Cardiac septum (tissue), 1 donor: ENCODE results near the gene PTPN4. TPM values are rescaled to one million over a fixed set of nuclear protein-coding genes. Genes with fewer than 3 reads are reported as not detected.

Experiments
- DNase-seq: peaks from one replicate; pipeline ENCODE4 v3.0.0-alpha.2; 2020; ENCODE audit warnings: low spot score
- intact Hi-C: fragments of 100-400 bp; cut with DNase I; formaldehyde crosslinking; loops from one replicate; pipeline ENCODE4 v1.14.0; 2022
- long read RNA-seq: library from polyadenylated mRNA; unstranded; transcript quantifications from one replicate; pipeline ENCODE4 v2.0.0, GENCODE V29; 2021
- total RNA-seq: library from RNA; stranded (reverse); fragmentation: NEBNext Ultra II Directional; extraction: Animal tissue kit (Norgen Biotek cat#: 25700); gene quantifications from one replicate; pipeline ENCODE4 v1.2.1, GENCODE V29; 2021
- donor health status: DM: no; HTN: no; CAD: no.

PTPN4 gene
- total RNA-seq = 35.7 TPM
- long read RNA-seq, full-length matches to known transcripts = 4 of 16 reads
- long read RNA-seq, partial matches to known transcripts = 3 of 16 reads
- long read RNA-seq, other reads (novel, unspliced or antisense) = 9 of 16 reads

GRCh38 chr2:119759451-119760236, at the start of gene PTPN4:
Gene PTPN4 (plus strand): TSS chr2:119759922. CDS start chr2:119809854, 49,932 bp downstream.
- intact Hi-C loops = loop anchor here (5.0 kb wide), 2 partner anchors 253 to 413 kb away; partner anchors contain the start of gene EPB41L5
- peak; percentile 97 for DNase-seq

- peak; percentile 9 for DNase-seq
- intact Hi-C loops = no loop called here
Measured at GRCh38 chr2:119710281-119710680, 49.4 kb upstream of the PTPN4 start.

GRCh38 chr2:119711352-119711751, 48.4 kb upstream of the PTPN4 start:
- intact Hi-C loops = no loop called here

GRCh38 chr2:119712571-119712970, 47.2 kb upstream of the PTPN4 start:
- intact Hi-C loops = no loop called here
- no peak for DNase-seq

More at GRCh38 chr2:119711352-119711751, 48.4 kb upstream of the PTPN4 start:
- peak; percentile 46 for DNase-seq

GRCh38 chr2:119713819-119714490, 45.8 kb upstream of the PTPN4 start:
- DNase-seq = peak; percentile 72
- intact Hi-C loops = no loop called here

- peak; percentile 67 for DNase-seq
- intact Hi-C loops = no loop called here
Measured at GRCh38 chr2:119715409-119716283, 44.1 kb upstream of the PTPN4 start.

- DNase-seq = peak; percentile 12
- intact Hi-C loops = no loop called here
Measured at GRCh38 chr2:119716284-119716672, 43.4 kb upstream of the PTPN4 start.

- intact Hi-C loops = no loop called here
Measured at GRCh38 chr2:119718501-119719260, 41.0 kb upstream of the PTPN4 start.

GRCh38 chr2:119719261-119719627, 40.5 kb upstream of the PTPN4 start:
- intact Hi-C loops = no loop called here
- peak; percentile 44 for DNase-seq

More at GRCh38 chr2:119718501-119719260, 41.0 kb upstream of the PTPN4 start:
- DNase-seq = no peak

GRCh38 chr2:119721043-119721442, 38.7 kb upstream of the PTPN4 start:
- intact Hi-C loops = no loop called here
- no peak for DNase-seq

- intact Hi-C loops = no loop called here
- DNase-seq = no peak
Measured at GRCh38 chr2:119721462-119721861, 38.3 kb upstream of the PTPN4 start.

- intact Hi-C loops = no loop called here
Measured at GRCh38 chr2:119721904-119722303, 37.8 kb upstream of the PTPN4 start.

GRCh38 chr2:119723186-119723585, 36.5 kb upstream of the PTPN4 start:
- no peak for DNase-seq
- intact Hi-C loops = no loop called here

More at GRCh38 chr2:119721904-119722303, 37.8 kb upstream of the PTPN4 start:
- DNase-seq = no peak

- no peak for DNase-seq
- intact Hi-C loops = no loop called here
Measured at GRCh38 chr2:119723784-119724467, 35.8 kb upstream of the PTPN4 start.

- peak; percentile 14 for DNase-seq
- intact Hi-C loops = no loop called here
Measured at GRCh38 chr2:119724656-119725485, 34.9 kb upstream of the PTPN4 start.

GRCh38 chr2:119727493-119727892, 32.2 kb upstream of the PTPN4 start:
- DNase-seq = no peak
- intact Hi-C loops = no loop called here

- intact Hi-C loops = no loop called here
Measured at GRCh38 chr2:119728421-119728820, 31.3 kb upstream of the PTPN4 start.

More at GRCh38 chr2:119728421-119728820, 31.3 kb upstream of the PTPN4 start:
- DNase-seq = no peak
